MCF 10A (cell line): ENCODE measurements around the gene IFNA2. TPM values are rescaled to one million over a fixed set of nuclear protein-coding genes. Genes with fewer than 3 reads are reported as not detected.
A peak's percentile ranks its signal among the peaks of the same experiment; 100 is the strongest.

Source experiments
- BruUV-seq: library from RNA; stranded (reverse); fragments of 400-500 nt; replicated peaks from 2 replicates; lab custom pipeline; 2021; lab: Mats Ljungman, UMichigan
- CTCF ChIA-PET: fragments of 300-600 bp; sonication (Branson Sonifier 250); formaldehyde crosslinking; extraction: SDS; loops from one replicate; lab custom pipeline; 2021; ENCODE audit warnings: antibody characterized with exemption, inconsistent platforms; lab: Yijun Ruan, JAX
- POLR2A ChIA-PET: fragments of 300-600, 350-650 bp; sonication (Branson Sonifier 250); formaldehyde crosslinking; extraction: SDS; loops from one replicate; lab custom pipeline; 2020; ENCODE audit warnings: antibody characterized with exemption, inconsistent platforms; lab: Yijun Ruan, JAX
- DNase-seq: peaks from one replicate; pipeline ENCODE4 v3.0.0-alpha.2; 2018; ENCODE audit not compliant: unreplicated experiment
- H3K27ac Mint-ChIP-seq: one replicate; pipeline ENCODE4 v1.8.0; 2022; ENCODE audit warnings: mild to moderate bottlenecking, low read depth, mixed read lengths; ENCODE audit not compliant: unreplicated experiment
- H3K27me3 Mint-ChIP-seq: one replicate; pipeline ENCODE4 v1.8.0; 2022; ENCODE audit warnings: mixed read lengths; ENCODE audit not compliant: insufficient read depth, unreplicated experiment
- H3K36me3 Mint-ChIP-seq: one replicate; pipeline ENCODE4 v1.8.0; 2022; ENCODE audit warnings: mild to moderate bottlenecking, moderate library complexity, mixed read lengths; ENCODE audit not compliant: insufficient read depth, unreplicated experiment
- H3K4me1 Mint-ChIP-seq: one replicate; pipeline ENCODE4 v1.8.0; 2022; ENCODE audit warnings: mixed read lengths; ENCODE audit not compliant: insufficient read depth, unreplicated experiment
- H3K4me3 Mint-ChIP-seq: one replicate; pipeline ENCODE4 v1.8.0; 2022; ENCODE audit warnings: mild to moderate bottlenecking, moderate library complexity, mixed read lengths; ENCODE audit not compliant: unreplicated experiment
- H3K9me3 Mint-ChIP-seq: one replicate; pipeline ENCODE4 v1.8.0; 2022; ENCODE audit warnings: mixed read lengths; ENCODE audit not compliant: unreplicated experiment
- CTCF ChIP-seq: fragments of 200-600 bp; IDR thresholded peaks from one replicate; pipeline ENCODE4 v1.8.0; 2022; ENCODE audit warnings: antibody characterized with exemption, mild to moderate bottlenecking; ENCODE audit not compliant: unreplicated experiment
- intact Hi-C: fragments of 100-400 bp; cut with micrococcal nuclease; formaldehyde crosslinking; loops from 2 replicates; pipeline ENCODE4 v1.14.1; 2022
- total RNA-seq: library from RNA; stranded (reverse); gene quantifications from 2 replicates; pipeline ENCODE4 v1.2.3, GENCODE V29; 2022

IFNA2 gene
- total RNA-seq, 1 experiment from 2014 or later: not detected

GRCh38 chr9:21413624-21414023, 28.4 kb upstream of the IFNA2 start:
- no peaks in the 10 kb centered on the region for H3K36me3 Mint-ChIP-seq
- no peak for TF ChIP-seq CTCF
- no peaks in the 10 kb centered on the region for H3K4me1 Mint-ChIP-seq
- intact Hi-C loops: no loop called here
- CTCF ChIA-PET: no interaction called here
- H3K27ac Mint-ChIP-seq: no peak overlapping the region
- no peak overlapping the region for H3K4me3 Mint-ChIP-seq
- DNase-seq: peak; percentile 2
- no TSS peak for BruUV-seq
- POLR2A ChIA-PET: no interaction called here
- no peaks in the 10 kb centered on the region for H3K9me3 Mint-ChIP-seq
- peaks cover 20% of the 10 kb centered on the region for H3K27me3 Mint-ChIP-seq

DNA sequence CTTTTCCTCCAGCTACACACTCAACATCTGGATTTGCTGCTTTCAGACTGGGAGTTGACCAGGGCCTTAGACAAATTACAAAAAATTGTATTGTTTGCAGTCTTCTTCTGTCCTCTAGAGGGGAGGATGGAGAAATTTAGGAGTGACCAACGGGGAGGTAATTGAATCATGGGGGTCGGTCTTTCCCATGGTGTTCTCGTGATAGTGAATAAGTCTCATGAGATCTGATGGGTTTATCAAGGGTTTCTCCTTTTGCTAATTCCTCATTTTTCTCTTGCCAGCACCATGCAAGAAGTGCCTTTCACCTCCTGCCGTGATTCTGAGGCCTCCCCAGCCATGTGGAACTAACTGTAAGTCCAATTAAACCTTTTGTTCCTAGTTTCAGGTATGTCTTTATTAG, 28.0 kb upstream of the IFNA2 start:
- H3K27ac Mint-ChIP-seq: no peak overlapping the region
- intact Hi-C loops: no loop called here
- peaks cover 20% of the 10 kb centered on the region for H3K27me3 Mint-ChIP-seq
- no peaks in the 10 kb centered on the region for H3K9me3 Mint-ChIP-seq
- no peak for DNase-seq
- no peaks in the 10 kb centered on the region for H3K4me1 Mint-ChIP-seq
- CTCF ChIA-PET: no interaction called here
- no peak overlapping the region for H3K4me3 Mint-ChIP-seq
- no TSS peak for BruUV-seq
- H3K36me3 Mint-ChIP-seq: no peaks in the 10 kb centered on the region
- no peak for TF ChIP-seq CTCF
- POLR2A ChIA-PET: no interaction called here

GRCh38 chr9:21412107-21412506, 26.9 kb upstream of the IFNA2 start:
- H3K9me3 Mint-ChIP-seq: no peaks in the 10 kb centered on the region
- TF ChIP-seq CTCF: no peak

DNA sequence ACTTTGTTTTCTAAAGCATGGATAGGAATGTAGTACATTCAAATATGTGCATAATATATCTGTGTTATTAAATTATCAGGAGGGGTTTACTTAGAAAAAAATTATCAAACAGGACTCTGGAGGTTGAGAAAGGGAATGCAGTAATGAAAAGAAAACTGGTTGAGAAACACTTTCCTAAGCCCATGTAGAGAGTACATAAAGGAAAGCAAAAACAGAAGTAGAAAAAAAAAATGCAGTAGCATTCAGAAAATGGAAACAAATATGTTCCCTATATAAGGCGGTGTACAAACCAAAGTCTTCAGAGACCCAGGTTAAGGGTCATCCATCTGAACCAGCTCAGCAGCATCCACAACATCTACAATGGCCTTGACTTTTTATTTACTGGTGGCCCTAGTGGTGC, 23.6 kb upstream of the IFNA2 start, which contains the start of gene IFNA8:
Gene IFNA8 (plus strand): TSS at position 301 of the 400 bp plus-strand sequence. CDS start 60 bp downstream, at position 361.
- CTCF ChIA-PET: no interaction called here
- DNase-seq: no peak
- Mint-ChIP-seq H3K4me1 (no peaks in the 10 kb centered on the region), H3K9me3 (no peaks in the 10 kb centered on the region), H3K27ac (no peak within 1 kb of the TSS), H3K36me3 (peaks cover 4% of the 10 kb centered on the region), H3K27me3 (peaks cover 34% of the 10 kb centered on the region), H3K4me3 (no peak within 1 kb of the TSS)
- intact Hi-C loops: no loop called here
- POLR2A ChIA-PET: no interaction called here
- no peak for TF ChIP-seq CTCF
- no TSS peak for BruUV-seq

More at GRCh38 chr9:21412107-21412506, 26.9 kb upstream of the IFNA2 start:
- intact Hi-C loops: no loop called here
- no peak for DNase-seq
- Mint-ChIP-seq H3K4me3 (no peak overlapping the region), H3K36me3 (no peaks in the 10 kb centered on the region), H3K27ac (no peak overlapping the region), H3K27me3 (peaks cover 28% of the 10 kb centered on the region), H3K4me1 (no peaks in the 10 kb centered on the region)
- POLR2A ChIA-PET: no interaction called here
- no TSS peak for BruUV-seq
- CTCF ChIA-PET: no interaction called here
